ENCODE measurements around the gene BIN1.
A peak's percentile ranks its signal among the peaks of the same experiment; 100 is the strongest.

Gene BIN1

GRCh38 chr2:127011796-127012195, 95.2 kb downstream of the BIN1 start:
- no peak for DNase-seq (ENCODE audit: low read depth)
- no peak overlapping the region for H3K4me3 ChIP-seq (ENCODE audit: low read depth, low read length)
- no peak for TF ChIP-seq CTCF (conservative IDR thresholded peaks at IDR 0.05; ENCODE audit: low read depth, low read length)

- TF ChIP-seq CTCF (conservative IDR thresholded peaks at IDR 0.05; ENCODE audit: low read depth, low read length) = no peak
- H3K4me3 ChIP-seq (ENCODE audit: low read depth, low read length) = no peak overlapping the region
- no peak for DNase-seq (ENCODE audit: low read depth)
Measured at GRCh38 chr2:127011231-127011661, 95.7 kb downstream of the BIN1 start.

GRCh38 chr2:127008265-127009015, 98.5 kb downstream of the BIN1 start:
- no peak for DNase-seq (ENCODE audit: low read depth)
- TF ChIP-seq CTCF (conservative IDR thresholded peaks at IDR 0.05; ENCODE audit: low read depth, low read length) = no peak

GRCh38 chr2:127007652-127008051, 99.3 kb downstream of the BIN1 start:
- DNase-seq (ENCODE audit: low read depth) = peak; percentile 85
- TF ChIP-seq CTCF (conservative IDR thresholded peaks at IDR 0.05; ENCODE audit: low read depth, low read length) = no peak
- H3K4me3 ChIP-seq (ENCODE audit: low read depth, low read length) = no peak overlapping the region

More at GRCh38 chr2:127008265-127009015, 98.5 kb downstream of the BIN1 start:
- no peak overlapping the region for H3K4me3 ChIP-seq (ENCODE audit: low read depth, low read length)

- DNase-seq (ENCODE audit: low read depth) = no peak
- no peak overlapping the region for H3K4me3 ChIP-seq (ENCODE audit: low read depth, low read length)
- TF ChIP-seq CTCF (conservative IDR thresholded peaks at IDR 0.05; ENCODE audit: low read depth, low read length) = no peak
Measured at GRCh38 chr2:127006962-127007361, 100.0 kb downstream of the BIN1 start.

- no peak for DNase-seq (ENCODE audit: low read depth)
- H3K4me3 ChIP-seq (ENCODE audit: low read depth, low read length) = no peak overlapping the region
- TF ChIP-seq CTCF (conservative IDR thresholded peaks at IDR 0.05; ENCODE audit: low read depth, low read length) = no peak
Measured at GRCh38 chr2:127004893-127005600, 101.9 kb downstream of the BIN1 start.
